NCI-H2227 (cell line): ENCODE results near the gene UGT2B11.
"Not testable (repeated sequence)": the region's sequence is repeated elsewhere in the genome, so short reads cannot be mapped to it uniquely, and the experiment has no call there.

Source experiments
- DNase-seq: peaks from one replicate; lab custom pipeline; 2025; ENCODE audit not compliant: unreplicated experiment; lab: John Stamatoyannopoulos, UW

The UGT2B11 gene

GRCh38 chr4:69170233-69171134 lies 44.1 kb downstream of the UGT2B11 start:
- DNase-seq, result not testable (repeated sequence)

GRCh38 chr4:69169171-69169570 lies 45.4 kb downstream of the UGT2B11 start:
- DNase-seq, result not testable (repeated sequence)

- DNase-seq, result no peak
Observed at GRCh38 chr4:69167300-69167699, 47.2 kb downstream of the UGT2B11 start.

GRCh38 chr4:69166376-69166775 lies 48.2 kb downstream of the UGT2B11 start:
- DNase-seq, result not testable (repeated sequence)

- DNase-seq, result not testable (repeated sequence)
Observed at GRCh38 chr4:69165707-69166106, 48.8 kb downstream of the UGT2B11 start.

- DNase-seq, result no peak
Observed at GRCh38 chr4:69156913-69157312, 57.6 kb downstream of the UGT2B11 start.

- no peak for DNase-seq
Observed at GRCh38 chr4:69154021-69154420, 60.5 kb downstream of the UGT2B11 start.
